HepG2 (cell line): ENCODE results near the gene MEDAG.

Experiments used
- EZH2 ChIP-seq: conservative IDR thresholded peaks from 2 replicates; pipeline ENCODE4 v1.6.1; 2012; ENCODE audit warnings: mild to moderate bottlenecking, low read depth, low read length, moderate library complexity
- KLF13 ChIP-seq: sonication (generic); formaldehyde crosslinking; IDR thresholded peaks from 2 replicates; pipeline ENCODE4 v1.4.0; 2020; ENCODE audit warnings: mild to moderate bottlenecking, missing genetic modification reagents
- TF ChIP-seq, protein P1 (sequence below): sonication (generic); formaldehyde crosslinking; IDR thresholded peaks from 2 replicates; pipeline ENCODE4 v1.9.0; 2022; ENCODE audit warnings: low read depth, missing genetic modification reagents

DNA sequence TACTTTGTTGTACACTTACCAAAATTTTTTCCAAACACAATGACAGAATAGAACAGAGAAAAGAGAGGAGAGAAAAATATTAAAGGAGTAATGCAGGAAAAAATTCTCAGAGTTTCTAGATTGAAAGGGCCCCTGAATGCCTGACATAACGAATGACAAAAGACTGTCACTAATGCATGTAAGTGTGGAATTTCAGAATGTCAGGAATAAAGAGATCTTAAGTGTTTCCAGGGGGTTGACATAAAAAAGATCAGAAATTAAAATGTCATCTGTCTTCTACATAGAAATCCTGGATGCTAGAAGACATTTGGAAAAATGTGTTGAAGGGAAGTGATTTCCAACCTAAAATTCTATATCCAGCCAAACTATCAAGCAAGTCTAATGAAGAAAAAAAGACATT lies 53.6 kb downstream of the MEDAG start:
- TF ChIP-seq EZH2 (no peak), KLF13 (no peak)
- TF ChIP-seq, protein P1, sequence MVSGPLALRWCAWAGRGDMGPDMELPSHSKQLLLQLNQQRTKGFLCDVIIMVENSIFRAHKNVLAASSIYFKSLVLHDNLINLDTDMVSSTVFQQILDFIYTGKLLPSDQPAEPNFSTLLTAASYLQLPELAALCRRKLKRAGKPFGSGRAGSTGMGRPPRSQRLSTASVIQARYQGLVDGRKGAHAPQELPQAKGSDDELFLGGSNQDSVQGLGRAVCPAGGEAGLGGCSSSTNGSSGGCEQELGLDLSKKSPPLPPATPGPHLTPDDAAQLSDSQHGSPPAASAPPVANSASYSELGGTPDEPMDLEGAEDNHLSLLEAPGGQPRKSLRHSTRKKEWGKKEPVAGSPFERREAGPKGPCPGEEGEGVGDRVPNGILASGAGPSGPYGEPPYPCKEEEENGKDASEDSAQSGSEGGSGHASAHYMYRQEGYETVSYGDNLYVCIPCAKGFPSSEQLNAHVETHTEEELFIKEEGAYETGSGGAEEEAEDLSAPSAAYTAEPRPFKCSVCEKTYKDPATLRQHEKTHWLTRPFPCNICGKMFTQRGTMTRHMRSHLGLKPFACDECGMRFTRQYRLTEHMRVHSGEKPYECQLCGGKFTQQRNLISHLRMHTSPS (CRISPR knock-in tag): no peak
